ENCODE data around the gene PRPF6. TPM values are rescaled to one million over a fixed set of nuclear protein-coding genes. Genes with fewer than 3 reads are reported as not detected.
A peak's percentile ranks its signal among the peaks of the same experiment; 100 is the strongest.

Gene PRPF6
- total RNA-seq, 2 experiments from 2014 or later, result 60.5 to 67.0 TPM

DNA sequence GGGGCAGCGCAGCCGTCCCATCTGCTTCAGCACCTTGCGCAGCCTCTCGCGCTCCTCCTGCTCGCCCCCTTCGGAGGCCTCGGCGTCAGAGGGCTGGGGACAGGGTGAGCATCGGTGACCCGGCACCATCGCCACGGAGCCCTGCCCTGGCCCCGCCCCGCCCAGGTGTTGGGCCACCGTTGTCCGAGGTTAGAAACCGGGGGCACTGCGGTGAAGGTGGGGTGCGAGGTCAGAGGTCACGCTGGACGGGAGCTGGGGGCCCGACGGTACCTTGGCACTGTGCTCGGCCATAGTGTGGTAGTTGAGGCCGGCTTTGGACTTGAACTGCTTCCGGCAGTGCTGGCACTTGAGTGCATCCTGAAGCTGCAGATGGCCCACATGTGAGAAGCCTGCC is 17.6 kb upstream of the PRPF6 start:
- DNase-seq (no peak), ATAC-seq (no peak)
- no peak overlapping the region for H3K4me3 Mint-ChIP-seq
- intact Hi-C loops (cut with DNase I, micrococcal nuclease), result no loop called here
- CTCF ChIA-PET, result no interaction called here
- H3K36me3 Mint-ChIP-seq (ENCODE audit: low read depth), result peaks cover 7% of the 10 kb centered on the region
- no peaks in the 10 kb centered on the region for H3K9me3 Mint-ChIP-seq (ENCODE audit: low read depth)
- no peaks in the 10 kb centered on the region for H3K27me3 Mint-ChIP-seq
- POLR2A ChIA-PET, result no interaction called here
- no peak overlapping the region for H3K27ac Mint-ChIP-seq
- H3K4me1 Mint-ChIP-seq, result peaks cover 5% of the 10 kb centered on the region

DNA sequence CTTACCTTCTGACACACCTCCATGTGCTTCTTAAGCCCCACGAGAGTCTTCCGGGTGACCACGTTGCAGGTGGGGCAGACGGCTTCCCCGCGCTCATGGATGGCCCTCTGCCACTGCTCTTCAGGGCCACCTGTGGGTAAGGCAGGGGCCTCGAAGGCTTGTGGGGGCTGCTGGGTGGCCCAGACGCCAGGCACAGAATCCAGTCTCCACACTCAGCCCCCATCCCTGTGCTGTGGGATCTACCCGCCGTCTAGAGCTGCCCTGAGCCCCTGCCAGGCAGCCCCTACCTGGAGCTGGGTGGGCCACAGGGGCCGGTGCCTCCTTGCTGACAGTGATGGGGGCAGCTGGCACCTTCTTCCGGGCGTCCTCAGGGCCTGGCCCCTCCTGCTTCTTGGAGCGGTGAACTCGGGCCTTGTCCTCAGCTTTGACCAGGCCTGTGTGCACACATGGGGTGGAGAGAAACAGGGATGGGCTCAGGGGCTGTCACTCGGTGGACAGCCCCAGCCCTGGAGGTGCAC is 17.1 kb upstream of the PRPF6 start:
- POLR2A ChIA-PET, result no interaction called here
- no peaks in the 10 kb centered on the region for H3K27me3 Mint-ChIP-seq
- peaks cover 8% of the 10 kb centered on the region for H3K4me1 Mint-ChIP-seq
- no peak overlapping the region for H3K4me3 Mint-ChIP-seq
- DNase-seq (no peak), ATAC-seq (no peak)
- CTCF ChIA-PET, result no interaction called here
- no peak overlapping the region for H3K27ac Mint-ChIP-seq
- no peaks in the 10 kb centered on the region for H3K9me3 Mint-ChIP-seq (ENCODE audit: low read depth)
- H3K36me3 Mint-ChIP-seq (ENCODE audit: low read depth), result peaks cover 7% of the 10 kb centered on the region
- intact Hi-C loops (cut with DNase I, micrococcal nuclease), result no loop called here

DNA sequence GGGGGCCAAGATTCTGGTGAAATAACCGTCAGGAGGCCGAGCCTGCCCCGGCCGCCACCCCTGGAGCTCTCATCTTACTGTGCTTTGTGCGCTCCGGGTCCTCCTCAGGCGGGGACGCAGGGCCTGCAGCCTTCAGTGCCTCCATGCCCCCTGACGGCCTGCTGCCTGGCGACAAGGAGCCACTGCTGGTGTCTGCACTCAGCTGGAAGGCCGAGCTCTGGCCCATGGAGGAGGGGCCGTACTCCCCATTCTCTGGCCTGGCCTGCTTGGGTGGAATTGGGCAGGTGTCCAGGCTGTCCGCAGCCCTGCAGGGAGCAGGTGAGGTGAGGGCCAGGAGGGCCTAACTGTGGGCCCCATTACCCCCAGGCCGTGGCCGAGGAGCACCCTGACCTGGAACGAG is 16.5 kb upstream of the PRPF6 start:
- H3K4me1 Mint-ChIP-seq, result peaks cover 9% of the 10 kb centered on the region
- no peaks in the 10 kb centered on the region for H3K9me3 Mint-ChIP-seq (ENCODE audit: low read depth)
- intact Hi-C loops (cut with DNase I, micrococcal nuclease), result no loop called here
- no peak overlapping the region for H3K4me3 Mint-ChIP-seq
- POLR2A ChIA-PET, result no interaction called here
- H3K36me3 Mint-ChIP-seq (ENCODE audit: low read depth), result peaks cover 7% of the 10 kb centered on the region
- ATAC-seq, result no peak
- H3K27ac Mint-ChIP-seq, result no peak overlapping the region
- CTCF ChIA-PET, result interaction anchor here (0.6 kb wide), 1 partner anchor 111 kb away, joined by 3 read pairs; no protein-coding TSS in a partner anchor
- H3K27me3 Mint-ChIP-seq, result no peaks in the 10 kb centered on the region
- DNase-seq, result peak; percentile 4

DNA sequence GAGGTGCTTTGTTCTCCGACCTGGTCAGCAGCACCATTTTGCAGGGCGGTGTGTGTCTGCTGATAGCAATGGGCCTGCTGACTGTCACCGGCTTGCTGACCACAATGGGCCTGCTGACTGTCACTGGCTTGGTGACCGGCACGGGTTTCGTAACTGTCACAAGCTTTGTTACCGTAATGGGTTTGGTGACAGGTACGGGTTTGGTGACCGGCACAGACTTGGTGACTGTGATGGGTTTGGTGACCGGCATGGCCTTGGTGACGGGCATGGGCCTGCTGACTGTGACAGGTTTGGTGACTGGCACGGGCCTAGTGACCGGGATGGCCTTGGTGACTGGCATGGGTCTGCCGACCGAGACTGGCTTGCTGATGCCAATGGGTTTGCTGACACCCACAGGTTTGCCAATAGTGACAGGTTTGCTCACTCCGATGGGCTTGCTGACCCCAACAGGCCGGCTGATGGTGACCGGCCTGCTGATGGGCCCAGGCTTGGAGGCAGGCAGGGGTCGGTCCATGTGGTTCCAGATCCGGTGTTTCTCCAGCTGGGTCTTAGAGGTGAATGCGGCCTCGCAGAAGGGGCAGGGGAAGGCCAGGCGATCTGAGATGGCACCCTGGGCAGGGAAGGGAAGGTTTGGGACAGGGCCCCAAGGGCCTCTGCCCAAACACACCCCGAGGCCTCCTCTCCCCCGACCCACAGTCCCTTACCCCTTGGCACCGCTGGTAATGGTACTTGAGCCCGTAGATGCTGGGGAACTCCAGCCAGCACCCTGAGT is 14.6 kb upstream of the PRPF6 start:
- DNase-seq (peak; percentile 3), ATAC-seq (no peak)
- H3K4me3 Mint-ChIP-seq, result no peak overlapping the region
- intact Hi-C loops (cut with DNase I, micrococcal nuclease), result no loop called here
- H3K27ac Mint-ChIP-seq, result no peak overlapping the region
- no peaks in the 10 kb centered on the region for H3K9me3 Mint-ChIP-seq (ENCODE audit: low read depth)
- POLR2A ChIA-PET, result no interaction called here
- H3K4me1 Mint-ChIP-seq, result peaks cover 9% of the 10 kb centered on the region
- H3K27me3 Mint-ChIP-seq, result no peaks in the 10 kb centered on the region
- H3K36me3 Mint-ChIP-seq (ENCODE audit: low read depth), result peaks cover 5% of the 10 kb centered on the region
- CTCF ChIA-PET, result interaction anchor here (1.0 kb wide), 1 partner anchor 13 kb away, joined by 3 read pairs; the partner anchor contains the start of gene SAMD10

DNA sequence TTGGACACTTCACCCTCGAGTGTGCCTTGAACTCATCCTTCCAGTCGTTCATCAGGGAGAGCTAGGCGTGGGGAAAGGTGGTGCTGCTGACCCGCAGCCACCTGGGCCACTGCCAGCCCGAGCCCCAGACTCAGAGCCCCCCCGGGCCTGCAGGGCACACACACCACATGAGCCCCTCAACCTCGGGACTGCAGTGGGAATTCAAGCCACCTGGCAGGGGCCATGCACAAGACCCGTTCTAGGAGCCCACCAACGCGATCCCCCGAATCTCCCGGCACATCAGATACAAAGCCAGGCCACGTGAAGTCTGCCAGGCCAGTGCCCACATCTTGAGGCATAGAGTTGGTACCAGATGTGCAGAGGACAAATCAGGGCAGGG is 14.0 kb upstream of the PRPF6 start:
- ChIA-PET CTCF (interaction anchor here (1.0 kb wide), 1 partner anchor 13 kb away, joined by 3 read pairs; the partner anchor contains the start of gene SAMD10), POLR2A (no interaction called here)
- DNase-seq, result no peak
- Mint-ChIP-seq H3K36me3 (ENCODE audit: low read depth) (peaks cover 5% of the 10 kb centered on the region), H3K9me3 (ENCODE audit: low read depth) (no peaks in the 10 kb centered on the region), H3K27ac (no peak overlapping the region), H3K27me3 (no peaks in the 10 kb centered on the region), H3K4me1 (peaks cover 9% of the 10 kb centered on the region), H3K4me3 (no peak overlapping the region)
- no peak for ATAC-seq
- intact Hi-C loops (cut with DNase I, micrococcal nuclease), result no loop called here

DNA sequence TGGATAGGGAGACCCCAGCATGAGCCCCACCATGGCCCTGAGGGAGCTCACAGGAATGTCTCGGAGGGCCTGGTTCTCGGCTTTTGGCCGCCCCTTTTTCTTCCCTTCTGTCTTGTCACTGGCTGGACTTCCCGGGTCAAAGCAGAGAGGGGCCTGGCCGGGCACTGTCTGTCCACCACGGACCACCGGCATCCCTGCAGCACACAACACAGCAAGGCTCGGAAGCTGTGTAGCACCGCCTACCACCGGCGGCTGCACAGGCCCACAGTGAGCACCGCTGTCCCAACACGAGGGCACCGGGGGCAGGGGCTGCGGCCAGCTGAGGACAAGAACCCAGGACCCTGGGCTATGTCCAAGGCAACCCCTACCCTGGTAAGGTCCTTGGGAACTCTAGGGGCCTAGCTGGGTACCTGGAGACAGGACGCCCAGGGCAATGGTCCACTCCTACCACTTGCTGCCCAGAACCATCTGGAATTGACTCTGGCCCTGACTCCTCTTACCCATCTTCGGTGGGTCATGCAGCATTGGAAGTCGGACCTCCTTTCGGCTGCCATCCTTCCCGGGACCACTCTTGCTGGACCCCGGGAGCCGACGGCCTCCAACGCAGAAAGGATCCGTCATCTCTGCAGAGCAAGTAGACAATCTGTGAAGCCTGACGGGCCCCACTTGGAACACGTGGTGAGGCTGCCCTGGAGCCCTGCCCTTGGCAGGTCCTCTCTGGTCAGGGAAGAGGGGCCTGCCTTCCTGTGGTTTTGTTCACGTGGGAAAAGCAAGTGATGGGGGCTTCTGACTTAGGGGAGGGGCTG is 13.4 kb upstream of the PRPF6 start:
- intact Hi-C loops (cut with DNase I, micrococcal nuclease), result loop anchor here in 1 of 2 experiments (1.0 kb wide), 1 partner anchor 10 kb away; no protein-coding TSS in a partner anchor
- Mint-ChIP-seq H3K4me1 (peaks cover 12% of the 10 kb centered on the region), H3K4me3 (no peak overlapping the region), H3K9me3 (ENCODE audit: low read depth) (no peaks in the 10 kb centered on the region), H3K27ac (no peak overlapping the region), H3K36me3 (ENCODE audit: low read depth) (peaks cover 5% of the 10 kb centered on the region), H3K27me3 (no peaks in the 10 kb centered on the region)
- CTCF ChIA-PET, result interaction anchor here (0.6 to 1.0 kb wide), 3 partner anchors 12 to 36 kb away, joined by 3 read pairs; partner anchors contain the start of gene SAMD10
- ATAC-seq (no peak), DNase-seq (peak; percentile 4)
- POLR2A ChIA-PET, result interaction anchor here (0.6 to 1.1 kb wide), 2 partner anchors 13 to 30 kb away, joined by 3 to 7 read pairs; no protein-coding TSS in a partner anchor

DNA sequence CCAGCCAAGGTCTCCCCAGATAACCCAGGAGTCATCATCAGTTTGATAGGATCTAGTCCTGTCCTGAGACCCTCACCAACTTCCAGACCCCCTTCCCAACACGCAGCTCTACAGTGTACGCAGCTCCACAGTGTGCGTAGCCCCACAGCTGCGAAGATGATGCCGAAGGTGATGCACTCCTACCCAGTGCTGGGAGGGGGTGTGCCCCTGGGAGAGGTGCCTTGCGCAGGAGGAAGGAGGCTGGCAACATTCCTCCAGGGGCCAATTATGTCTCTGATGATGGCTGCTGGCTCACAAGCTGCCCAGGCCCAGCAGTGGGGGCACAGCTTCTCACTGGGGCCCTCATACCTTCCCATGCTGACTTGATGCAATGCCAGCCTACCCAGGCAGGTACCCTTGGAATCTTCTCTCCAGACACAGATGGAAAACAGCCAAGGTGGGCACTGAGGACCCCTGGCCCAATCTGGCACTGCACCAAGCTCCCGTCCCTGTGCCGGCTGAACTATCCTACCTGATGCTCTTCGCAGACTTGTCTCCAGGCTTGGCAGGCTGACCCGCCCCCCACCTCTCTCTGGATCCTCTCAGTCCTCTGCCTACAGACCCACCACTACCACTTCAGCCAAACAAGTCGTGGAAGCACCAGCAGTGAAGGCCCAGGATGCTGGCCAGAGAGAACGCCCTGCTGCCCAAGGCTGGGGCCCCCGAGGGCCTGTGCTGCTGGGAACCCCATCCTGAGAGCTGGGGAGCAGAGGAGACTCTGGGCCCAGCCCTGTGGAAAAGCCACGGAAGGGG is 12.6 kb upstream of the PRPF6 start:
- ChIA-PET CTCF (interaction anchor here (0.6 to 0.8 kb wide), 3 partner anchors 12 to 45 kb away, joined by 3 to 6 read pairs (median 3); no protein-coding TSS in a partner anchor), POLR2A (interaction anchor here (0.6 to 1.1 kb wide), 2 partner anchors 12 to 31 kb away, joined by 3 to 7 read pairs; no protein-coding TSS in a partner anchor)
- intact Hi-C loops (cut with DNase I, micrococcal nuclease), result loop anchor here in 1 of 2 experiments (1.0 kb wide), 1 partner anchor 11 kb away; no protein-coding TSS in a partner anchor
- peak overlapping the region; percentile 77 for H3K4me3 Mint-ChIP-seq
- peak overlapping the region; percentile 83 for H3K27ac Mint-ChIP-seq
- ATAC-seq (peak; percentile 16), DNase-seq (peak; percentile 25)
- no peaks in the 10 kb centered on the region for H3K27me3 Mint-ChIP-seq
- peaks cover 5% of the 10 kb centered on the region for H3K36me3 Mint-ChIP-seq (ENCODE audit: low read depth)
- H3K4me1 Mint-ChIP-seq, result peaks cover 14% of the 10 kb centered on the region
- no peaks in the 10 kb centered on the region for H3K9me3 Mint-ChIP-seq (ENCODE audit: low read depth)

DNA sequence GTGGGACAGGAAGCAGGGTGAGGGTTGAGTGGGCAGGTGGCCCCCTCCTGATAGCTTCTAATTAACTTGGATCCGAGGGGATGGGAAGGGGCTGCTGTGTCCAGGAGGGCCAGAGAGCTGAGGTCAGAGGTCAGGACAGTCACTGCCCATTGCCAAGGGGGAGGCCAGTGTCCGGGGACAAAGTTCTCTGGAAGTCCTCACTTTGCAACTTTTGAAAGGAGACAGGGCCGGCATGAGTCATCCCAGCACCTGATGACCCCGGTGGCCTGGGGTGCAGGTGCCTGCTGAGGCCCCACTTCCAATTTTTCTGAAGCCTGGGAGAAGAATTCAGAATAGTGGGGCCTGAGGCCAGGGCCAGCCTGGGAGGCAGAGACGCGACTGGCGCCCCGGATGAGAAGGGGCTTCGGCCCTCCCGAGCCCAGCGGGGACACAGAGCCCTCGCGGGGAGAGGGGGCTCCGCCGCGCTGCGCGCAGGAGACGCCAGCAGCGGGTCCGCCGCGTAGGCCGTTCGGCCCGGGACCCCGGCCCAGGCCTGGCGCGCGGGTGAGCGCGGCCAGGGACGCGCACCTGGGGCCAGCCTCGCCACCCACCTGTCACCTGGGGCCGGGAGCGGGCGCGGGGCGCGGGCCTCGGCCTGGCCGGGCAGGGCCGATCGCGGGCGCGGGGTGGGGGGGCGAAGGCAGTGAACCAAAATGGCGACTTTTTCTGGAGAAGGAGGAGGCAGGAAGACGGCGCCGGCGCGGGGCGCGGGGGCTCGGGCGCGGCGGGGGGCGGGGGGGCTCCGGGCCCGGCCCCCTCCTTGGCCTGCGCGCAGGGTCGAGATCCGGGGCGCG is 11.8 kb upstream of the PRPF6 start:
- intact Hi-C loops (cut with DNase I, micrococcal nuclease), result loop anchor here in 1 of 2 experiments (1.0 kb wide), 1 partner anchor 12 kb away; no protein-coding TSS in a partner anchor
- Mint-ChIP-seq H3K27me3 (no peaks in the 10 kb centered on the region), H3K4me3 (peak overlapping the region; percentile 77), H3K4me1 (peaks cover 18% of the 10 kb centered on the region), H3K9me3 (ENCODE audit: low read depth) (no peaks in the 10 kb centered on the region), H3K36me3 (ENCODE audit: low read depth) (peaks cover 10% of the 10 kb centered on the region), H3K27ac (peak overlapping the region; percentile 83)
- ATAC-seq (peak; percentile 10), DNase-seq (peak; percentile 58)
- CTCF ChIA-PET, result interaction anchor here (0.6 kb wide), 1 partner anchor 46 kb away, joined by 6 read pairs; no protein-coding TSS in a partner anchor
- POLR2A ChIA-PET, result interaction anchor here (1.1 kb wide), 1 partner anchor 11 kb away, joined by 3 read pairs; no protein-coding TSS in a partner anchor

DNA sequence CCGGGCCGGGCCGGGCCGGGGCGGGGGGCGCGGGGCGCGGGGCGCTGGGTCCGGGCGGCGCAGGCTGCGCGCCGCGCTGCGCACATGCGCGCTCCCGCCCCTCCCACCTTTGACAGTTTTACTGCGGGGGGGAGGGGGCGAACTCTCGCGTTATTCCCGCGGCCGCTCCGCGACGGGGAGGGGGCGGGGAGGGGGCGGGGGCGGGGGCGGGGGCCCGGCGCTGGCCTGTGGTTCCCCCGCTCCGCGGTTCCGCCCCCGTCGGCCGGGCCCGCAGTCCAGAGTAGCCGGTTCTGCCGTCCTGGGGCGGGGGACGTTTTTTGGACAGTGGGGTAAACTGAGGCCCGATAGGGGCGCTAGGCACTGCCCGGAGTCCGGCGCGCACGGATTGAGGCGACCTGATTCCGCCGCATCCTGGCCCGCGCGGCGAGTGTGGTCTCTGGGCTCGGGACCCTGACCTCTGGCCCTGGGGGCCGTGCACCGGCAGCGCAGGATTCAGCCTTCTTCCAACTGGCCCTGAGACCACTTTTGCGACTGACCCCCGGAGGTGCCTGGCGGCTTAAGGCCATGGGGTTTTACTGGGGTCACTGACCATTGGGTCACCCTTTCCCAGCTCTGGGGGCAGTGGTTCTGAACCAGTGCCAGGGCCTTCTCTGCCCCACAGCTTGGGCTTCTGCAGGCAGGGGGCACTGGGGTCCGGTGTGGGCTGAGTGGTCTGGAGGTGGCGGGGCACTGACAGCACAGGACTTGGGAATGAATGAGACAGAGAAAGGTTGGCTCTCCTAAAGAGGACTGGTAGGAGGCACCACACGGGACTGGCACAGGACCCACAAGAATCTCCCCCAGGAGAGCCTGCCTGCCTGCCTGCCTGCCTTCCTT is 10.9 kb upstream of the PRPF6 start, which contains the start of gene ZNF512B:
Gene ZNF512B (minus strand): TSS at position 93 of the 876 bp plus-strand sequence. CDS start 1,980 bp downstream, outside the sequence.
- CTCF ChIA-PET, result no interaction called here

More for the DNA sequence above, 10.9 kb upstream of the PRPF6 start, which contains the start of gene ZNF512B:
- DNase-seq (peak; percentile 78), ATAC-seq (peak; percentile 54)
- POLR2A ChIA-PET, result no interaction called here
- intact Hi-C loops (cut with DNase I, micrococcal nuclease), result loop anchor here (5.0 to 10.0 kb wide), 4 partner anchors 73 to 755 kb away; partner anchors contain the start of genes DNAJC5 (in 1 of the 2), LIME1 (in 1 of the 2), SLC2A4RG (in 1 of the 2) and YTHDF1 (in 1 of the 2)
- Mint-ChIP-seq H3K27ac (peak within 1 kb of the TSS; percentile 83), H3K9me3 (ENCODE audit: low read depth) (no peaks in the 10 kb centered on the region), H3K27me3 (no peaks in the 10 kb centered on the region), H3K36me3 (ENCODE audit: low read depth) (peaks cover 14% of the 10 kb centered on the region), H3K4me3 (peak within 1 kb of the TSS; percentile 77), H3K4me1 (peaks cover 22% of the 10 kb centered on the region)
